DND-41 (cell line): ENCODE measurements around the gene RNASE4.

Experiments
- ATAC-seq: fragments of 200-7000 bp; cut with Tn5 transposase; 3 replicates; pipeline ENCODE4 v1.9.1; 2021; ENCODE audit warnings: low read depth; ENCODE audit not compliant: insufficient read depth
- DNase-seq: peaks from one replicate; pipeline ENCODE4 v3.0.0-alpha.2; 2020
- H2AFZ ChIP-seq: 2 replicates; pipeline ENCODE4 v1.6.0; 2012; ENCODE audit warnings: low read depth, low read length
- H3K27ac ChIP-seq: 2 replicates; pipeline ENCODE4 v1.5.1; 2012; ENCODE audit warnings: low read length, inconsistent platforms
- H3K27me3 ChIP-seq: fragments of 200-600 bp; sonication (generic); 2 replicates; pipeline ENCODE4 v1.6.0; 2012; ENCODE audit warnings: low read length, mild to moderate bottlenecking, inconsistent platforms; ENCODE audit not compliant: insufficient read depth, poor library complexity
- H3K36me3 ChIP-seq: 2 replicates; pipeline ENCODE4 v1.5.1; 2012; ENCODE audit warnings: low read length, inconsistent platforms; ENCODE audit not compliant: insufficient read depth
- H3K4me1 ChIP-seq: 2 replicates; pipeline ENCODE4 v1.5.1; 2012; ENCODE audit warnings: mild to moderate bottlenecking, low read length; ENCODE audit not compliant: insufficient read depth
- H3K4me2 ChIP-seq: 2 replicates; pipeline ENCODE4 v1.6.0; 2012; ENCODE audit warnings: mild to moderate bottlenecking, moderate library complexity, low read length, inconsistent platforms; ENCODE audit not compliant: insufficient read depth
- H3K4me3 ChIP-seq, 2 experiments: fragments of 200-600 bp in 1 of 2; shearing (Covaris generic) in 1 of 2; 2 replicates each; pipeline ENCODE4 v1.5.1; 2012 to 2016; ENCODE audit warnings: inconsistent platforms in 2 of 2, low read length in 2 of 2, mild to moderate bottlenecking in 2 of 2, low read depth in 1 of 2, moderate library complexity in 1 of 2
- H3K79me2 ChIP-seq: 2 replicates; pipeline ENCODE4 v1.6.0; 2012; ENCODE audit warnings: low read length, inconsistent platforms; ENCODE audit not compliant: insufficient read depth
- H3K9ac ChIP-seq: 2 replicates; pipeline ENCODE4 v1.6.0; 2012; ENCODE audit warnings: low read depth, mild to moderate bottlenecking, inconsistent platforms, low read length, moderate library complexity
- H3K9me3 ChIP-seq: 2 replicates; pipeline ENCODE4 v1.5.1; 2012; ENCODE audit warnings: low read length, moderate library complexity, mild to moderate bottlenecking, inconsistent platforms; ENCODE audit not compliant: insufficient read depth, severe bottlenecking
- H4K20me1 ChIP-seq: 2 replicates; pipeline ENCODE4 v1.6.0; 2012; ENCODE audit warnings: low read length; ENCODE audit not compliant: insufficient read depth
- EZH2 ChIP-seq: IDR thresholded peaks from 3 replicates; pipeline ENCODE4 v1.6.1; 2012; ENCODE audit warnings: borderline replicate concordance, low read depth, mild to moderate bottlenecking, moderate library complexity, low read length, inconsistent platforms; ENCODE audit not compliant: severe bottlenecking
- TF ChIP-seq, protein P1 (sequence below): IDR thresholded peaks from 2 replicates; pipeline ENCODE4 v1.5.1; 2012; ENCODE audit warnings: borderline replicate concordance, low read length, moderate library complexity, mild to moderate bottlenecking; ENCODE audit not compliant: poor library complexity, severe bottlenecking; ENCODE audit errors: extremely low read depth

Gene RNASE4

GRCh38 chr14:20684662-20685456, 499 bp downstream of the RNASE4 start:
- ATAC-seq (no peak), DNase-seq (no peak)
- Histone ChIP-seq H3K9ac (peak overlapping the region; percentile 96), H3K4me1 (peaks cover 39% of the 10 kb centered on the region), H2AFZ (peak overlapping the region; percentile 90), H3K4me3 (peak overlapping the region; percentile 79 to 83; a peak in 3 of 4 replicates), H3K9me3 (no peaks in the 10 kb centered on the region), H3K79me2 (no peaks in the 10 kb centered on the region), H3K27me3 (no peaks in the 10 kb centered on the region), H3K4me2 (peak overlapping the region; percentile 93), H4K20me1 (no peaks in the 10 kb centered on the region), H3K27ac (peak overlapping the region; percentile 97), H3K36me3 (no peaks in the 10 kb centered on the region)
- TF ChIP-seq EZH2: no peak
- TF ChIP-seq, protein P1, sequence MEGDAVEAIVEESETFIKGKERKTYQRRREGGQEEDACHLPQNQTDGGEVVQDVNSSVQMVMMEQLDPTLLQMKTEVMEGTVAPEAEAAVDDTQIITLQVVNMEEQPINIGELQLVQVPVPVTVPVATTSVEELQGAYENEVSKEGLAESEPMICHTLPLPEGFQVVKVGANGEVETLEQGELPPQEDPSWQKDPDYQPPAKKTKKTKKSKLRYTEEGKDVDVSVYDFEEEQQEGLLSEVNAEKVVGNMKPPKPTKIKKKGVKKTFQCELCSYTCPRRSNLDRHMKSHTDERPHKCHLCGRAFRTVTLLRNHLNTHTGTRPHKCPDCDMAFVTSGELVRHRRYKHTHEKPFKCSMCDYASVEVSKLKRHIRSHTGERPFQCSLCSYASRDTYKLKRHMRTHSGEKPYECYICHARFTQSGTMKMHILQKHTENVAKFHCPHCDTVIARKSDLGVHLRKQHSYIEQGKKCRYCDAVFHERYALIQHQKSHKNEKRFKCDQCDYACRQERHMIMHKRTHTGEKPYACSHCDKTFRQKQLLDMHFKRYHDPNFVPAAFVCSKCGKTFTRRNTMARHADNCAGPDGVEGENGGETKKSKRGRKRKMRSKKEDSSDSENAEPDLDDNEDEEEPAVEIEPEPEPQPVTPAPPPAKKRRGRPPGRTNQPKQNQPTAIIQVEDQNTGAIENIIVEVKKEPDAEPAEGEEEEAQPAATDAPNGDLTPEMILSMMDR: no peak

- Histone ChIP-seq H3K79me2 (no peaks in the 10 kb centered on the region), H3K4me1 (peaks cover 41% of the 10 kb centered on the region), H2AFZ (no peak overlapping the region), H3K9ac (no peak overlapping the region), H3K27me3 (no peaks in the 10 kb centered on the region), H3K9me3 (no peaks in the 10 kb centered on the region), H3K36me3 (no peaks in the 10 kb centered on the region), H4K20me1 (no peaks in the 10 kb centered on the region), H3K4me2 (no peak overlapping the region), H3K27ac (no peak overlapping the region), H3K4me3 (no peak overlapping the region)
- DNase-seq (no peak), ATAC-seq (no peak)
- TF ChIP-seq, protein P1: no peak
- no peak for TF ChIP-seq EZH2
Observed at GRCh38 chr14:20686386-20687143, 2.2 kb downstream of the RNASE4 start.

- Histone ChIP-seq H3K9ac (no peak overlapping the region), H3K4me3 (no peak overlapping the region), H3K4me1 (peaks cover 33% of the 10 kb centered on the region), H3K27me3 (no peaks in the 10 kb centered on the region), H3K4me2 (no peak overlapping the region), H2AFZ (no peak overlapping the region), H4K20me1 (no peaks in the 10 kb centered on the region), H3K79me2 (no peaks in the 10 kb centered on the region), H3K9me3 (no peaks in the 10 kb centered on the region), H3K36me3 (no peaks in the 10 kb centered on the region), H3K27ac (no peak overlapping the region)
- TF ChIP-seq, protein P1: no peak
- no peak for TF ChIP-seq EZH2
- DNase-seq (no peak), ATAC-seq (no peak)
Observed at GRCh38 chr14:20687362-20688166, 3.2 kb downstream of the RNASE4 start.
